Right kidney (tissue), 1 donor: Measurements from ENCODE around the gene ASF1B.
"Not testable (repeated sequence)": the region's sequence is repeated elsewhere in the genome, so short reads cannot be mapped to it uniquely, and the experiment has no call there.

Source experiments
- DNase-seq: peaks from one replicate; pipeline ENCODE4 v3.0.0-alpha.2; 2016

ASF1B gene

DNA sequence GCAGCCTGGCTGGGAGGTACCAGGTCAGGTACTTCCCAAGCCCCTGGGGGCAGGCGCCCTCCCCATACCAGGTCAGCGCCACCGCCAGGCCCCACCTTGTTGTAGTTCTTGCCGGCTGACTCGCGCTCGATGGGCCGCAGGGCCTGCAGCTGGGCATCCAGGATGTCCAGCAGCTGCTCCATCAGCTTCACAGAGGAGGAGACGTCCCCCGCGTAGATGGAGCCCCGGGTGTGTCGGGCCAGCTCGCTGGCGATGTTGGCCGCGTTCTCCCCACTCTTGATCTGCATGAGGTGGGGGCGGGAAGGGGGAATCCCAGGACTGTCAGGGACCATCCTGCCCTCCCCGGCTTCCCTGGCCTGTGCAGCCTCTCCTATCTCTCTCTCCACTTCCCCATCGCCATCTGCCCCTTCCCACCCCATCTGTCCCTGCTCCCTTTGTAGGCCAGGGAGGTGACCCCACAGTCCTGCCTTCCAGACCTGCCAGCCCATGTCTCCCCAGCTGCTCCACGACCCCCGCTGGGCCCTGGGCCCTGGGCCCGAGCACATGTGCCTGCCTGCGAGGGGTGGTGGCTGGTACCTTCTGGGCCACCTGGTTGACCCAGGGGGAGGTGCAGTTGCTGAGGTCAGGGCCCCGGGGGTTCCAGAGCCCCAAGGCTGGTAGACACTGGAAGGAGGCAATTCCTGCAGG is 23.8 kb upstream of the ASF1B start:
- DNase-seq: no peak

GRCh38 chr19:14159059-14159458 is 22.7 kb upstream of the ASF1B start:
- DNase-seq: no peak

DNA sequence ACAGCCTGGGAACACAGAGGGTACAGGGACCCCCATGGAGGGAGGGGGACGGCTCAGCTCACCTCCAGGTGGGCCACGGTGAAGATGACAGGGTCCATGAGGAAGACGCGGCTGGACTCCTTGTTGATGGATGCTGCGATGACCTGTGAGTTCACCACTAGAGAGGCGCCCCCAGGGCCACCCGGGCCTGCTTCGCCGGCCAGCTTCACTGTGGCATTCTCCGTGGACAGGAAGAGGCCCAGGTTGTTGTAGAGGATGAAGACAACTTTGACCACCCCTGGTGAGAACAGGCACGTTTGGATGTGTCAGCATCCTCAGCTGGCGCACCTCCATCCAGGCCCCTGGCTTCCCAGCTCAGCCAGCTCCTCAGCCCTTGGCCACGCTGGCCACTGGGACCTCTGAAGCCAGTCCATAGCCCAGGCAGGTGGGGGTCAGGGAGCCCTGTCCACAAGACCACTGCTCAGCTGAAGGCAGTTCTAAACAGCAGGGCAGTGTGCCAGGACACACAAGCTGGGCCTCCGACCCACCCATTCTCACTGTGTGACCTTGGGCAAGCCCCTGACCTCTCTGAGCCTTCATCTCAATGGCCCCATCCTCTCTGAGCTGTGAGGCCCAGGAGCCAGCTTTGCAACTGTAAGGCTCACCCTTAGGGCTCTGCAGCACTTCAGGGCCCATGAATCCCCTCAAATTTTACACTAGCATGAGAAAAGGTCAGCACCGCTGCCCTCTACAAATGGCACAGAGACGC is 22.1 kb upstream of the ASF1B start:
- DNase-seq: no peak

DNA sequence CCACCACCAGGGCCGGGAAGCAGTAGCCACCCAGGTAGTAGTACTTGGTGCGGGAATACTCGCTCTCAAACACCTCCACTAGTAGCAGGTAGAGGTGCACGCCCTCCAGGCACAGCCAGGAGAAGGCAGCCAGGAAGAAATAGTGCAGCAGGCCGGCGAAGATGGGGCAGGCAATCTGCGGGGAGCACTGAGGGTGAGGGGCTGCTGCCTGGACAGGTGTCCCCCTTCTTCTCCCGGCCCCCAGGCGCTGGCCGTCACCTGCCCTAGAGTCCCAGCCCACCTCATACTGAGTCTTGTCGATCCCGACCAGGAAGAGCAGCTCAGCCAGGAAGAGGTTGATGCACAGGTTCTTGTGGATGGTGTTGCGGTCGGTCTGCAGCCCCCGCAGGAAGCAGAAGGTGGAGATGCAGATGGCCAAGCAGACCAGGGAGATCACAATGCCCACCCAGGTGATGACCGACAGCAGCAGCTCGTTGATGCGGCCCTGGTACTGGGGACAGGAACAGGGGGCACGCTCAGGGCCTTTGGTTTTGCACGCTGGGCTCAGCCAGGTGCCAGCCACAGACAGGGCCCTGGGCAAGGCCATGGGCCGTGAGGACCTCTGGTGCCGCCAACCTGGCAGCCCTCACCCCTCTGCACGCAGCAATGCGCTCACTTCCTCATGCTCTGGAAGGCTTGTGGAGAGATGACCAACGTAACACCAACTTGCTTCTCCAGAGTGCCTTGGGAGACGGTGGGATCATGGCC is 20.8 kb upstream of the ASF1B start:
- DNase-seq: no peak

GRCh38 chr19:14156122-14156521 is 19.7 kb upstream of the ASF1B start:
- no peak for DNase-seq

DNA sequence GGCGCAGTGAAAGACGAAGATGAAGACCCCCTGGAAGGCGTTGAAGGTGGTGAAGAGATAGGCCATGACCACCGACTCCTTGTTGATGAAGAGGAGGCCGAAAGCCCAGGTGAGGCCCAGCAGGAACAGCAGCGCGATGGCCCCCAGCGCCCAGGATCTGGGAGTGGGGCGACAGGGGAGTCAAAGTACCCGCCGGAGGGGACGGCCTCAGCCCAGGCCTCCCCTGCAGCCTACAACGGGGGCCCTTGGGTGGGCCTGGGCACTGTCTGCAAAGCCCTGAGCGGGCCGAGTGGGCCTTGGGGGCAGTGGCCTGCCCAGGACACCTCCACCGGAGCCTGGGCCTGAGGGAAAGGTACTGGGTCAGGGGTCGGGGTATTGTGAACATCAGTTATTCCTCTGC is 19.0 kb upstream of the ASF1B start:
- no peak for DNase-seq

- DNase-seq: no peak
Measured at GRCh38 chr19:14152713-14153112, 16.3 kb upstream of the ASF1B start.

DNA sequence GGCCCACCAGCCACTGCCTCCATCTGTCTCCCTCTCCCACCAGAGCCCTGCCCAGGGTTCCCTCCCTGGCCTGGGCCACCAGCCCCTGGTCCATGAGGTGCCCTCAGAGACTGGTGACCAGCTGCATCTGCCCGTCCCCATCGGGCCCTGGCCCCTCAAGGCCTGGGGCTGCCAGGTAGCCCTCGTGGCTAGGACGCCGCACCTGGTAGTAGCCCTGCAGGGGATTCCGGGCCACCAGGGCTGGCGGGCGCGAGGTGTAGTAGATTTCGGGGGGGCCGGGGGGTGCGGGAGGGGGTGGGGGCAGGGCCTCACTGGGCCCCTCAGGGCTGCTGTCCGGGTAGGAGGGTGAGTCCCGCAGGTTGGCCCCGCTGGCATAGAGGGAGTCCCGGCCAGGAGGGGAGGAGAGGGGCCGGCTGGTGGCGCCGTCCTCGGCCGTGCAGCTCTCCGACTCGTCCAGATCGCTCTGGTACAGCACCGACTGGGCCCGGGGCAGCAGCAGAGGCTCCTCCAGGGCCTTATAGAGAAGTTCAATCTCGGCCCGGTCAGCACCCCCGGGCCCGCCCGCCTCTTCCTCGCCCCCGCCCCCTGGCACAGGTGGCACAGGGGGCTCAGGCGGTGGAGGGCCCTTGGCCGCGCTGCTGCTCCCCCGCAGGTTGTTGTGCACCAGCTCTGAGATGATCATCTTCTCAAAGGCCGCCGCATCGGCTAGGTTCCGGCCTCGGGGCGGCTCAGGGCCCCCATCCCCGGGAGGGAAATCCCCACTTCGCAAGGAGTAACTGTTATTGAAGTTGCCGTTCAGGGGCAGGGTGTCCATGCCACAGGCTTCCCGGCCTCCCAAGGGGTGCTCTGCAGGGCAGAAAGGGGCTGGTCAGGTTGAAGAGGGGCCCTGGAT is 14.6 kb upstream of the ASF1B start:
- DNase-seq: no peak

GRCh38 chr19:14150041-14150769 is 13.8 kb upstream of the ASF1B start:
- no peak for DNase-seq

DNA sequence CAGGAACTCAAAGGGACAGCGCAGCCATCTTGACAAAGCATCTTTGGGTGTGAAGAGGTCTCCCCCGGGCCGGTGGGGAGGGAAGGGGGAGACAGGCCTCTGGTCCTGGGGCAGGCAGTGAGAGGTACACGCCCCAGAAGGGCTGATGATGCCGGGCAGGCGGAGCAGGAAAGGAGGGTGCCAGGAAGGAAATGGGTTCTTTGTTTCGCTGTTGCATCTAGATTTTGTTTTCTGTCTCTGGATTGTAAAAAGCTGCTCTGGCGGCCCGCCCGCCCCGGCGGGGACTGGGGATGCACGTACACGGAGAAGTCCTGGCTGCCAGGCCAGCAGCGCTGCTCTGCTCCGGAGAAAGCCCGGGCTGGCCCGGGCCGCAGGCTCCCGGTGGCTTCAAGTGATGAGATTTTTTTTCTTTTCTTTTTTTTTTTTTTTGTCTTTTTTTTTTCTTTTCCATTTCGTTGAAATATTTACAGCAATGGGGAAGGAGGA is 13.2 kb upstream of the ASF1B start:
- DNase-seq: no peak

DNA sequence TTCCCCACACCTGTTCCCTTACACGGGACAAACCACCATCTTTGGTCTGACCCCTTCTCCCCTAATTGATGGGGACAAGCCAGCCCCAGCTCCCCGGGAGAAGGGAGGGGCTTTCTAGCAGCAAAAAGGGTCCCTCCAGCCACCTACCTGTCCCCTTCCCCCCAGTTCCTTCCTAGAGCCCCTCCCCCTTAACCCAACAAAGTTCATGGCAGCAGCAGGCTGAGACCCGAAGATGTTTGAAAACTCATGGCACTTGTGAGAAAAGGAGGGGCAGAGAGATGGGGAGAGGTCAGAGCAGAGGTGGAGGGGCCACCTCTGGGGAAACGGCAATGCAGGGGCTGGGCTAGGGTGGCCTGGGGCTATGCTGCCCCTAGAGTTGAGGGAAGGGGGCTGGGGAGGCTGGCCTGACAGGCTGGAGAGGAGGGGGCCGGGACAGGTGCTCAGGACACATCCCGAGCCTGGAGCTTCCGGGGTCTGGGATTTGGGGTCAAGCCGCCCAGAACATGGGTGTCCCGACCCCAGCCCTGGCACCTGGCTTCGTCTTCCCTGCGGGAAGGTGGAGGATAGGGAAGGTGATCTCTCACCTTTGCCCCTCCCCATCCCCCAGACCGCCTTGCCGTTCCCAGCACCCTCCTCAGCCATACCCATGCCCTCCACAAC is 12.5 kb upstream of the ASF1B start:
- no peak for DNase-seq

- DNase-seq: peak; percentile 85
Measured at GRCh38 chr19:14147797-14148605, 11.6 kb upstream of the ASF1B start.

GRCh38 chr19:14146789-14147216 is 10.4 kb upstream of the ASF1B start:
- DNase-seq: no peak

- DNase-seq: not testable (repeated sequence)
Measured at GRCh38 chr19:14146169-14146568, 9.8 kb upstream of the ASF1B start.

GRCh38 chr19:14145381-14145780 is 9.0 kb upstream of the ASF1B start:
- DNase-seq: no peak

GRCh38 chr19:14142262-14143190 is 6.1 kb upstream of the ASF1B start:
- DNase-seq: no peak

DNA sequence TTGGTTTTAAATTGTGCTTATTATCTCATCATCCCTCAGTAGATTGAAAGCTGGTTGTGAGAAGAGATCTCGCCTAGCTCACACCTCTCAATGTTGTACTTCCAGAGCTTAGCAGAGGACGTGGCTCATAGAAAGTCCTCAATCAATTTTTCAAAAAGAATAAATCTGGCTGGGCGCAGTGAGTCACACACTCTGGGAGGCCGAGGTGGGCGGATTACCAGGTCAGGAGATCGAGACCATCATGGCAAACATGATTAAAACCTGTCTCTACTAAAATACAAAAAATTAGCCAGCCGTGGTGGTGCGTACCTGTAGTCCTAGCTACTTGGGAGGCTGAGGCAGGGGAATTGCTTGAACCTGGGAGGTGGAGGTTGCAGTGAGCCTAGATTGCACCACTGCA is 4.7 kb upstream of the ASF1B start:
- DNase-seq: no peak

DNA sequence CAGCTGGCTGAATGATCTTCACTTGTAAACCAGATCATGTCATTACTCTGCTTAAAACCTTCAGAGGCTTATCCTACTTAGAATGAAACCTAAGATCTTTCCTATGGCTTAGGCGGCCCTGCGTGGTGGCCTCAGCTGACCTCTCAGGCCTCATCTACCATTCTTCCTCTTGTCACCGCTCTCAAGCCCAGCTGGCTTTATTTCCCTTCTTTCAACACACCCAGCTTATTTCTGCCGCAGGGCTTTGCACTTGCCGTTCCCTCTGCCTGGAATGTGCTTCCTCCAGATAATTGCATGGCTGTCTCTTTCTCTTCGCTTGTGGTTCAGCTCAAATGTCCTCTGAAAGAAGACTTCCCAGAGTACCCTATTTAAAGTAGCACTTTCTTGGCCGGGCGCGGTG is 3.6 kb upstream of the ASF1B start:
- no peak for DNase-seq
